ENCODE data around the gene CDCA3. TPM values are rescaled to one million over a fixed set of nuclear protein-coding genes. Genes with fewer than 3 reads are reported as not detected.

The CDCA3 gene
- total and polyA plus RNA-seq, 2 donors (not counting 1 experiment from before 2014, with no cell fraction given), result 1.6 to 2.3 TPM

DNA sequence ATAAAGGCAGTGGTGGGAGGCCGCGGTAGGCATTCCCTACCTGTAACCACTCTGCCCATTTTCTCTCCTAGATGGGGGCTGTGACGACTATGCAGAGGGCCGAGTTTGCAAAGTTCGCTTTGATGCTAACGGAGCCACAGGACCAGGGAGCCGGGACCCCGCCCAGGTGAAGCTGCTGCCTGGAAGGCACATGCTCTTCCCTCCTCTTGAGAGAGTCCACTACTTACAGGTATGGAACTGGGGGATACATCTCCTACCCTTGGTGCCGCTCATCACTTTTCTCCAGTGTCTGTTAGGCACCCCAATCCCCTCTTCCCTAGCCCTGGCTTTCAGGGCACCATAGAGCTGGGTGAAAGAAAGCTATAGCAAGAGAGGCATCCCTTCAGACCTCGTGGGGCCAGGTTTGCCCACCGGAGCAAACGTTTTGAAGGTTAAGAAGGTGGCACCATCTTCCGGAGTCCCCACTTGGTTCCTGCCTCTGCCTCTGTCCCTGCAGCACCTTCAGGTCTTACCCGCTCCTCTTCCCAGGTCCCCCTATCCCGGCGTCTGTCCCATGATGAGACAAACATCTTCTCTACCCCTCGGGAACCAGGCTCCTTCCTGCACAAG, 24.9 kb downstream of the CDCA3 start:
- H4K20me1 ChIP-seq (ENCODE audit: control insufficient read depth, insufficient read depth, low read length, poor library complexity, severe bottlenecking), result peaks cover 11% of the 10 kb centered on the region
- H3K27me3 Mint-ChIP-seq, result peaks cover 78% of the 10 kb centered on the region
- H3K9me3 ChIP-seq (ENCODE audit: control extremely low read depth in 1 of 3, control insufficient read depth in 2 of 3, insufficient read depth in 1 of 3, low read length in 2 of 3), result peaks cover 0 to 13% (median 0%) of the 10 kb centered on the region in 3 donors
- peak overlapping the region; percentile 23 for H3K4me3 Mint-ChIP-seq
- H3K9ac ChIP-seq (ENCODE audit: low read length), result no peak overlapping the region
- TF ChIP-seq, protein P1, sequence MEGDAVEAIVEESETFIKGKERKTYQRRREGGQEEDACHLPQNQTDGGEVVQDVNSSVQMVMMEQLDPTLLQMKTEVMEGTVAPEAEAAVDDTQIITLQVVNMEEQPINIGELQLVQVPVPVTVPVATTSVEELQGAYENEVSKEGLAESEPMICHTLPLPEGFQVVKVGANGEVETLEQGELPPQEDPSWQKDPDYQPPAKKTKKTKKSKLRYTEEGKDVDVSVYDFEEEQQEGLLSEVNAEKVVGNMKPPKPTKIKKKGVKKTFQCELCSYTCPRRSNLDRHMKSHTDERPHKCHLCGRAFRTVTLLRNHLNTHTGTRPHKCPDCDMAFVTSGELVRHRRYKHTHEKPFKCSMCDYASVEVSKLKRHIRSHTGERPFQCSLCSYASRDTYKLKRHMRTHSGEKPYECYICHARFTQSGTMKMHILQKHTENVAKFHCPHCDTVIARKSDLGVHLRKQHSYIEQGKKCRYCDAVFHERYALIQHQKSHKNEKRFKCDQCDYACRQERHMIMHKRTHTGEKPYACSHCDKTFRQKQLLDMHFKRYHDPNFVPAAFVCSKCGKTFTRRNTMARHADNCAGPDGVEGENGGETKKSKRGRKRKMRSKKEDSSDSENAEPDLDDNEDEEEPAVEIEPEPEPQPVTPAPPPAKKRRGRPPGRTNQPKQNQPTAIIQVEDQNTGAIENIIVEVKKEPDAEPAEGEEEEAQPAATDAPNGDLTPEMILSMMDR (IDR thresholded peaks at IDR 0.05), result no peak
- no peak for TF ChIP-seq EZH2 (IDR thresholded peaks at IDR 0.05; ENCODE audit: borderline replicate concordance, insufficient read depth, low read depth, low read length, poor library complexity, severe bottlenecking)
- H3K36me3 ChIP-seq (replicated peaks in 1 of 2; ENCODE audit: control extremely low read depth in 1 of 2, control insufficient read depth in 1 of 2, extremely low read depth in 1 of 2, insufficient read depth in 2 of 2, low read length in 1 of 2), result no peaks in the 10 kb centered on the region
- intact Hi-C loops (cut with micrococcal nuclease), result no loop called here
- H3K4me3 ChIP-seq (ENCODE audit: control extremely low read depth in 1 of 5, extremely low read depth in 1 of 5, insufficient read depth in 1 of 5, low read depth in 2 of 5, low read length in 4 of 5), result no peak overlapping the region
- no peak for ATAC-seq (ENCODE audit: low read depth)
- CTCF ChIA-PET, result interaction anchor here (1.2 to 6.2 kb wide), 7 partner anchors 10 to 276 kb away, joined by 3 to 33 read pairs (median 5); partner anchors contain the start of genes CDCA3, MLF2 and USP5
- H3K27me3 ChIP-seq (replicated peaks in 1 of 4; ENCODE audit: control extremely low read depth in 1 of 4, control insufficient read depth in 3 of 4, insufficient read depth in 4 of 4, low read length in 3 of 4), result peaks cover 0 to 83% (median 37%) of the 10 kb centered on the region in 4 experiments
- no peak overlapping the region for H3K27ac Mint-ChIP-seq
- peaks cover 32 to 37% of the 10 kb centered on the region in 2 donors for H3K4me1 ChIP-seq (ENCODE audit: control insufficient read depth in 2 of 2, insufficient read depth in 2 of 2, low read length in 2 of 2)
- H3K9me3 Mint-ChIP-seq (ENCODE audit: insufficient read depth), result no peaks in the 10 kb centered on the region
- H3K4me1 Mint-ChIP-seq, result peaks cover 27% of the 10 kb centered on the region
- POLR2A ChIA-PET, result no interaction called here
- no peak overlapping the region for H3K27ac ChIP-seq (ENCODE audit: low read length in 2 of 2)
- no peak overlapping the region for H3K4me2 ChIP-seq (replicated peaks; ENCODE audit: low read depth, low read length, poor library complexity, severe bottlenecking)
- no peak overlapping the region for H2AFZ ChIP-seq (ENCODE audit: insufficient read depth, low read depth, low read length, poor library complexity, severe bottlenecking)
- WGBS (ENCODE audit: insufficient coverage), result 86% methylated on average over 11 of the region's 17 CpGs
- H3K79me2 ChIP-seq (ENCODE audit: control insufficient read depth, insufficient read depth, low read length), result no peaks in the 10 kb centered on the region
- DNase-seq, result no peak

Measured in B cell (primary cell).